ENCODE results near the gene ADH5. TPM values are rescaled to one million over a fixed set of nuclear protein-coding genes. Genes with fewer than 3 reads are reported as not detected.

ADH5 gene
- total and polyA plus RNA-seq, 2 of the 8 experiments (the other 6 are each of a cell fraction or from before 2014, with no cell fraction given), result 223 to 327 TPM

- H4K5ac ChIP-seq (ENCODE audit: insufficient read length, low read depth, low read length), result no peak overlapping the region
- H3K9ac ChIP-seq (replicated peaks in 1 of 4; ENCODE audit: extremely low read depth in 1 of 4, low read depth in 3 of 4, low read length in 3 of 4), result no peak overlapping the region
- no peak for TF ChIP-seq GABPA (IDR thresholded peaks at IDR 0.05; ENCODE audit: borderline replicate concordance, insufficient read depth, low read length)
- TF ChIP-seq USF2 (IDR thresholded peaks at IDR 0.05; ENCODE audit: low read length), result no peak
- TF ChIP-seq JUN (IDR thresholded peaks at IDR 0.05; ENCODE audit: low read depth, low read length), result no peak
- no peak for TF ChIP-seq RFX5 (IDR thresholded peaks at IDR 0.05; ENCODE audit: borderline replicate concordance, low read depth, low read length)
- no peak for TF ChIP-seq EP300 (IDR thresholded peaks at IDR 0.05; ENCODE audit: borderline replicate concordance in 1 of 2, low read depth in 2 of 2, low read length in 2 of 2)
Observed at GRCh38 chr4:99078336-99078735, 10.3 kb downstream of the ADH5 start.

More at GRCh38 chr4:99078336-99078735, 10.3 kb downstream of the ADH5 start:
- WGBS, 2 experiments (ENCODE audit: extremely low coverage in 1 of 2, insufficient coverage in 1 of 2, insufficient read length in 1 of 2, insufficient replicate concordance in 2 of 2, low coverage in 1 of 2, low lambda C conversion rate in 2 of 2, missing lambda C conversion rate in 1 of 2), result 93% methylated on average over 5 of the region's 5 CpGs; no CpG with 5 or more reads in 1 of the 2 experiments
- Histone ChIP-seq H3K56ac (replicated peaks; ENCODE audit: insufficient read length, low read depth, low read length) (no peak overlapping the region), H2BK12ac (ENCODE audit: low read depth, low read length) (no peak overlapping the region), H3K9me3 (ENCODE audit: insufficient read depth in 2 of 2, low read depth in 1 of 2, low read length in 1 of 2) (no peaks in the 10 kb centered on the region), H3K4me1 (replicated peaks in 1 of 4; ENCODE audit: control insufficient read depth in 3 of 4, insufficient read depth in 4 of 4, low read length in 3 of 4) (no peaks in the 10 kb centered on the region), H3K4ac (replicated peaks; ENCODE audit: insufficient read length, low read depth, low read length) (no peak overlapping the region), H2AFZ (ENCODE audit: low read length) (no peak overlapping the region), H4K20me1 (replicated peaks in 1 of 2; ENCODE audit: control insufficient read depth in 1 of 2, insufficient read depth in 2 of 2, low read length in 2 of 2) (peaks cover 0 to 5% of the 10 kb centered on the region in 2 experiments), H4K8ac (ENCODE audit: extremely low read depth, insufficient read depth, low read length) (no peak overlapping the region), H3K18ac (ENCODE audit: extremely low read depth, low read length) (no peak overlapping the region), H3K23ac (ENCODE audit: insufficient read length) (no peak overlapping the region), H3K79me2 (ENCODE audit: control insufficient read depth in 1 of 2, insufficient read depth in 2 of 2, low read length in 2 of 2) (peaks cover 0 to 3% of the 10 kb centered on the region in 2 experiments; a peak in 2 of 4 replicates), H3K36me3 (ENCODE audit: control insufficient read depth in 2 of 4, insufficient read depth in 4 of 4, low read length in 3 of 4) (peaks cover 26 to 99% (median 82%) of the 10 kb centered on the region in 4 experiments), H3K27ac (ENCODE audit: low read depth, low read length) (no peak overlapping the region), H3K14ac (ENCODE audit: insufficient read length) (no peak overlapping the region), H2BK5ac (ENCODE audit: low read depth, low read length) (no peak overlapping the region), H3K27me3 (replicated peaks in 1 of 4; ENCODE audit: control insufficient read depth in 3 of 4, extremely low read depth in 1 of 4, insufficient read depth in 3 of 4, low read length in 3 of 4) (no peaks in the 10 kb centered on the region), H2BK15ac (ENCODE audit: low read length) (no peak overlapping the region), H3K4me3 (ENCODE audit: extremely low read depth in 1 of 4, insufficient read depth in 2 of 4, low read depth in 3 of 4, low read length in 4 of 4) (no peak overlapping the region), H3K79me1 (ENCODE audit: low read depth, low read length) (no peaks in the 10 kb centered on the region; the same call in 1 of the 2 replicates), H3K23me2 (ENCODE audit: low read depth, low read length) (no peaks in the 10 kb centered on the region), H4K91ac (replicated peaks; ENCODE audit: insufficient read length, low read length) (no peak overlapping the region), H3K4me2 (ENCODE audit: insufficient read depth in 1 of 2, low read depth in 2 of 2, low read length in 2 of 2) (no peak overlapping the region), H2BK20ac (ENCODE audit: low read length) (no peak overlapping the region), H2AK5ac (ENCODE audit: low read depth, low read length) (no peak overlapping the region), H2BK120ac (replicated peaks; ENCODE audit: low read depth, low read length) (no peak overlapping the region)
- DNase-seq (ENCODE audit: low read depth in 1 of 2, low spot score in 2 of 2), result no peak
- POLR2A ChIA-PET (ENCODE audit: partially characterized antibody), result interaction anchor here (1.1 to 2.7 kb wide), 3 partner anchors 8 to 10 kb away, joined by 5 to 10 read pairs (median 10); partner anchors contain the start of gene ADH5
- CTCF ChIA-PET (ENCODE audit: partially characterized antibody), result interaction anchor here (0.8 to 1.2 kb wide), 2 partner anchors 22 to 23 kb away, joined by 3 to 5 read pairs; no protein-coding TSS in a partner anchor
- FAIRE-seq, result no peak
